Retinal pigment epithelial cell (primary cell): ENCODE measurements around the gene MLH1.

ENCODE experiments used
- DNase-seq: peaks from one replicate; pipeline ENCODE4 v3.0.0-alpha.2; 2010; ENCODE audit warnings: low read depth
- H3K4me3 ChIP-seq: 2 replicates; pipeline ENCODE4 v1.5.1; 2011; ENCODE audit warnings: mild to moderate bottlenecking, low read length, control low read depth, moderate library complexity
- TF ChIP-seq, protein P1 (sequence below): conservative IDR thresholded peaks from 2 replicates; pipeline ENCODE4 v1.5.1; 2011; ENCODE audit warnings: low read depth, low read length, control low read depth, inconsistent platforms

The MLH1 gene

DNA sequence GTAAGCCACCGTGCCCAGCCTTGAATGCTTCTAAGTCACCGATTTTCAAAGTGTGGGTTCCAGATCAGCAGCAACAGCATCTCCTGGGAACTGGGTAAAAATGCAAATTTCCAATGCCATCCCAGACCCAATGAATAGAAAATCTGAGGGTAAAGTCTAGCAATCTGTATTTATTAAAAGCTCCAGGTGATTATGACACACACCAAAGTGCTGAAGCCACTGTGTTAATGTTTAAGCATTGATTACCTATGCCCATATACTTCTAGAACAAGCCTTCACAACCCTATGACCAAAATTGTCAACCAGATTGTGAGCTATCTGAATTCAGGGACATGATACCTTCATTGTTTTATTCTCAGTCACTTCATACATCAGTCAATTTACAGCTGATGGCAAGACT is 94.6 kb downstream of the MLH1 start:
- DNase-seq: no peak
- TF ChIP-seq, protein P1, sequence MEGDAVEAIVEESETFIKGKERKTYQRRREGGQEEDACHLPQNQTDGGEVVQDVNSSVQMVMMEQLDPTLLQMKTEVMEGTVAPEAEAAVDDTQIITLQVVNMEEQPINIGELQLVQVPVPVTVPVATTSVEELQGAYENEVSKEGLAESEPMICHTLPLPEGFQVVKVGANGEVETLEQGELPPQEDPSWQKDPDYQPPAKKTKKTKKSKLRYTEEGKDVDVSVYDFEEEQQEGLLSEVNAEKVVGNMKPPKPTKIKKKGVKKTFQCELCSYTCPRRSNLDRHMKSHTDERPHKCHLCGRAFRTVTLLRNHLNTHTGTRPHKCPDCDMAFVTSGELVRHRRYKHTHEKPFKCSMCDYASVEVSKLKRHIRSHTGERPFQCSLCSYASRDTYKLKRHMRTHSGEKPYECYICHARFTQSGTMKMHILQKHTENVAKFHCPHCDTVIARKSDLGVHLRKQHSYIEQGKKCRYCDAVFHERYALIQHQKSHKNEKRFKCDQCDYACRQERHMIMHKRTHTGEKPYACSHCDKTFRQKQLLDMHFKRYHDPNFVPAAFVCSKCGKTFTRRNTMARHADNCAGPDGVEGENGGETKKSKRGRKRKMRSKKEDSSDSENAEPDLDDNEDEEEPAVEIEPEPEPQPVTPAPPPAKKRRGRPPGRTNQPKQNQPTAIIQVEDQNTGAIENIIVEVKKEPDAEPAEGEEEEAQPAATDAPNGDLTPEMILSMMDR: no peak
- H3K4me3 ChIP-seq: no peak overlapping the region

DNA sequence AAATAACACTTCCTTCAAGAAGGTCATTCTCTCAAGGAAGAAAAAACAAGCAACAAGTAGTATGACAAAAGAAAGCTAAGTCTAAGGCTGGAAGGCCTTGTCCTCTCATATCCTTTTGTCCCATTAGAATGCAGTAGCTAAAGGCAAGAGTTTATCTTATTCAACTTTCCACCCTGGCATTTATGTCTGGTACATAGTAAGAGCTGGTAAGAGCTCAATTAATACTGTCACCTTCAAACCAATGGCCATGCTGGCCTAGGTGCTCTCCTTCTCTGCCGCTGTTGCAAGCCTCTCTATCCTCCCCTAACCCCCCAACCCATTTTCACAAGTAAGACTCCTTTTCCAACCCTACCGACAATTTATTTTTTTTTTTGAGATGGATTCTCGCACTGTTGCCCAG is 99.2 kb downstream of the MLH1 start:
- DNase-seq: no peak
- TF ChIP-seq, protein P1: no peak
- H3K4me3 ChIP-seq: no peak overlapping the region

DNA sequence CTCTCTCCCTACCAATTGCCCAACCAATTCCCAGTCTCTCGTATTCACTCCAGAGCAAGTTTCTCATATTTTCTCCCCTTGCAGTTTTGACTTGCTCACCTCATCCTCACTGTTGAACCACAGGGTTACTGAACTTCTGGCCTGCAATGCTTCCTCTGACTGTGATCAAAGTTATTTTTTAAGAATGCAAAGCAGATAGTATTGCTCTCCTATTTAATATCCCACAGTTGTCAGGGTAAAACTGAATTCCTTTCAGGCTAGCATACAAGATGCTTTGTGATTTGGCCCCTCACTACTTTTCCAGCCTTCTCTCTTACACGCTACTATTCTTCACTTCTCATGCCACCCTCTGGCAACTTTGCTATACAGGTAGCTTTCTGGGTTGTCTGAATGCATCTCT is 100.2 kb downstream of the MLH1 start:
- H3K4me3 ChIP-seq: no peak overlapping the region
- TF ChIP-seq, protein P1: no peak
- DNase-seq: no peak

DNA sequence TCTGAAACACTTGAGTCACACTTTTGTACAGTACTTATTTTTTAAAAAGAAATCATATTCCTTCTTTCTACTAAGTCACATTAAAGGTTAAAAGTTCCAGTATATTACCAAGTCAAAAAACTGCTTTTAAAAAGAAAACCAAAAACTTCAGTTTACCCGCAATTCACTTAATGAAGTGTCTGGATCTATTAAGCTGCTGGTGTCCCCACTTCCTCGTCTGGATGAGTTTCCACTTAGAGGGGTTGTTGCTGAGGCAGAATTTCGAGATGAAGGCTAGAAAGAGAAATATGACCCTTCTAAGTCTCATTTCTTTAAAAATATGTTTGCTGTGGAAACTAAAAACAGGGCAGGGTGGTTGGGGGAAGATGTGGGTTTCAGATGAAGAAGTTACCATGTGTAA is 101.3 kb downstream of the MLH1 start:
- TF ChIP-seq, protein P1: no peak
- no peak for DNase-seq
- H3K4me3 ChIP-seq: no peak overlapping the region

DNA sequence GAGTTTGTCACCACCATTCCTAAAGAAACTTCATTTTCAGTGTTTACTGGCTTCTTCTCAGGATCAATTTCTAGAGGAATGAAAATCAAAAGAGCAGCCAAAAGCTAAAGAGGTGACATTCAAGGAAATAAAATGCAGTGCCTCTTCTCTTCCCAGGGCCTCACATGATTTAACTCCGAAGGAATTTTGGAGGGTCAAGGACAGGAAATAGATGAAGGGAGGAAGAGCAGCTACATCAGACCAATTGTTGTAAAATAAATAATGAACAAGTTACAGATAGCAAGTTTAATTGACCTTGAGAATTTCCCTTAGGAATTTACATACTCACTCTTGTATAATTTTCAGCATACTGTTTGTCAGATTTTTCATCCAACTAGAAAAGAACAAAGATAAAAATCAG is 103.0 kb downstream of the MLH1 start:
- H3K4me3 ChIP-seq: no peak overlapping the region
- no peak for DNase-seq
- TF ChIP-seq, protein P1: no peak

DNA sequence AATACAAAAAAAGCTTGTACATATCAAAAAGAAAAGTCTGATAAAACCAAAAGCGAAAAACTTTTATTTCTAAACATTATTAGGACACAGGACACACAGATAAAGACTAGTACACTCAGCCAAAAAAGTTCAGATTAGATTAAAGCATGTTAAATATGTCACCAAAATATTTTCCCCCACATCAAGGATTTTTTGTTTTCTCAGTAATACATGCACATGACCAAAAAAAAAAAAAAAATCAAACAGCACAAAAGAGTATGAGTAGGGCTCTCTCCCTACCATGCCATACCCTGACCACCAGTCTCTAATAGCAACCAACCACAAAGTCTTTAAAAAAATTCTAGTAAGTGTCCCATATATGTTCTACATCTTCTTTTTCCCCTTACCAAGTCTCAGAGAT is 103.7 kb downstream of the MLH1 start:
- no peak overlapping the region for H3K4me3 ChIP-seq
- DNase-seq: no peak
- TF ChIP-seq, protein P1: no peak

DNA sequence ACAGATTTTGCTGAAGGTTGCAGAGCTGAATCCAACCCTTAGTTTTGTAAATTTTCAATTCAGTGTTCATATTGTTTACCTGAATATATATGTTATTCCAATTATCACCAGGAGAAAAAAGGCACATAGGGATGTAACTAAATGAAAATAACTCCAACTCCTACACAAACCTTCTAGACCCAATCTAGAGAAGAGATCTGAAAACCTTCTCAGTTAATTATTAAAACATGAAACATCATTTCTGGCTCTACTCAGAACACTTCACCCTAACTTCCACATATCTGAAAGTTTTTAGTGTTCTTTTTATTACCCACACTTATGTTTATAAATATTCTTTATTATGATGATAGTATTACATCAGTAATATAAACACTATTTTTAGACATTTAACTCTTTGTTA is 104.5 kb downstream of the MLH1 start:
- no peak for DNase-seq
- H3K4me3 ChIP-seq: no peak overlapping the region
- TF ChIP-seq, protein P1: no peak
